KMS-11 (cell line): ENCODE results near the gene MICAL2.

Experiments used
- H2AFZ ChIP-seq: fragments of 200-600 bp; sonication (generic); 2 replicates; pipeline ENCODE4 v1.6.1; 2016; ENCODE audit warnings: antibody characterized with exemption, mixed run types, low read depth
- H3K27ac ChIP-seq: fragments of 200-600 bp; sonication (generic); 2 replicates; pipeline ENCODE4 v1.6.1; 2016; ENCODE audit warnings: mild to moderate bottlenecking, mixed run types
- H3K27me3 ChIP-seq: fragments of 200-600 bp; sonication (generic); 2 replicates; pipeline ENCODE4 v1.6.1; 2017; ENCODE audit warnings: mild to moderate bottlenecking, low read depth, mixed run types, moderate library complexity; ENCODE audit not compliant: insufficient read depth
- H3K36me3 ChIP-seq: fragments of 200-600 bp; sonication (generic); 2 replicates; pipeline ENCODE4 v1.6.1; 2017; ENCODE audit warnings: mild to moderate bottlenecking, mixed run types; ENCODE audit not compliant: insufficient read depth
- H3K4me1 ChIP-seq: fragments of 200-600 bp; sonication (generic); 2 replicates; pipeline ENCODE4 v1.6.1; 2016; ENCODE audit warnings: mild to moderate bottlenecking, low read depth, mixed run types; ENCODE audit not compliant: poor library complexity, severe bottlenecking
- H3K4me2 ChIP-seq: fragments of 200-600 bp; sonication (generic); 2 replicates; pipeline ENCODE4 v1.7.0; 2016; ENCODE audit warnings: mild to moderate bottlenecking, mixed run types
- H3K4me3 ChIP-seq: fragments of 200-600 bp; sonication (generic); IDR thresholded peaks from 2 replicates; pipeline ENCODE4 v1.6.1; 2017; ENCODE audit warnings: low read depth, low read length, mixed read lengths; ENCODE audit not compliant: insufficient read depth
- H3K79me2 ChIP-seq: fragments of 200-600 bp; sonication (generic); 2 replicates; pipeline ENCODE4 v1.6.1; 2016; ENCODE audit warnings: low read depth, mixed run types; ENCODE audit not compliant: insufficient read depth
- H3K9ac ChIP-seq: fragments of 200-600 bp; sonication (generic); 2 replicates; pipeline ENCODE4 v1.6.1; 2016; ENCODE audit warnings: mild to moderate bottlenecking, mixed run types
- H4K20me1 ChIP-seq: fragments of 200-600 bp; sonication (generic); 2 replicates; pipeline ENCODE4 v1.6.1; 2016; ENCODE audit warnings: mild to moderate bottlenecking, mixed run types; ENCODE audit not compliant: insufficient read depth
- CTCF ChIP-seq: fragments of 200-600 bp; sonication (generic); conservative IDR thresholded peaks from 2 replicates; pipeline ENCODE4 v1.6.1; 2017; ENCODE audit warnings: low read depth, mild to moderate bottlenecking, antibody characterized with exemption, low read length, moderate library complexity, mixed read lengths

The MICAL2 gene

GRCh38 chr11:12147827-12148226 lies 37.4 kb downstream of the MICAL2 start:
- Histone ChIP-seq H3K36me3 (no peaks in the 10 kb centered on the region), H3K4me2 (no peak overlapping the region), H4K20me1 (no peaks in the 10 kb centered on the region), H3K4me1 (no peaks in the 10 kb centered on the region), H3K9ac (no peak overlapping the region), H2AFZ (no peak overlapping the region), H3K4me3 (no peak overlapping the region), H3K27me3 (no peaks in the 10 kb centered on the region), H3K27ac (no peak overlapping the region), H3K79me2 (no peaks in the 10 kb centered on the region)
- no peak for TF ChIP-seq CTCF

DNA sequence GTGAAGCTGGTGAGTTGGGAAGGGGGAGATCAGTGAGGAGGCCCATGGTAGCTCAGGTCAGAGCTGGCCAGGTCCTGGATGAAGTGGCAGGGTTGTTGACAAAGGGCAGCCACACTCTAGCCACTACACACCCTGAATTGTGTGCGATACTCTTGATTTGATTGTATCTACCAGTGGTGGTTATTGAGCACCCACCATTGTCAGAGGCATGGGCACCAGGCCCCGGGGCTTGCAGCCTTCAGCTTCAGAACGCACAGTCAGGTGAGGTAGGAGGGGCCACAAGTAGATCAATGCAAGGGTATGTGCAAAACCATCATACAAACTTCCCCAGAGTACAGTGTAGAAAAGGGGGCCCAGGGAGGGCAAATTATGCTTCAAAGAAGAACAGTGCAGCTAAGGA lies 38.1 kb downstream of the MICAL2 start:
- Histone ChIP-seq H3K4me1 (no peaks in the 10 kb centered on the region), H3K27me3 (no peaks in the 10 kb centered on the region), H3K79me2 (no peaks in the 10 kb centered on the region), H3K36me3 (no peaks in the 10 kb centered on the region), H2AFZ (no peak overlapping the region), H3K4me2 (no peak overlapping the region), H3K4me3 (no peak overlapping the region), H4K20me1 (no peaks in the 10 kb centered on the region), H3K27ac (no peak overlapping the region), H3K9ac (no peak overlapping the region)
- TF ChIP-seq CTCF, result no peak

DNA sequence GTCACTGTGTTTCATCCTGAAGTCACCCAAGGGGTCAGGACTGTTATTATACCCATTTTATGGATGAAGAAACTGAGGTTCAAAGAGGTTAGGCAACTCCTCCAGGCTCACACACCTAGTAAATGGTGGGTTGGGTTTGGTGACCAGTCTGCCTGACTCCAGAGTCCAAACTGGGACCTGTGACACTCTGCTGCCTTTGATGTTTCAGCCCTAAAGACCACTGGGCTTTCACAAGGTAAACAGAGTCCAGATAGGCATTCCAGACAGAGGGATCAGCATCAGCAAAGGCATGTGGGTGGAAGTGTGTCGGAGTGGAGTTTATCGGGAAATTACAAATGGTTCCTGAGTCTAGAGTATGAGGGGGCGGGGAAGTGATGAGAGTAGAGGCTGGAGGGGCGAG lies 38.5 kb downstream of the MICAL2 start:
- Histone ChIP-seq H3K4me3 (no peak overlapping the region), H3K36me3 (no peaks in the 10 kb centered on the region), H3K9ac (no peak overlapping the region), H2AFZ (no peak overlapping the region), H3K4me1 (no peaks in the 10 kb centered on the region), H3K27ac (no peak overlapping the region), H3K27me3 (no peaks in the 10 kb centered on the region), H4K20me1 (no peaks in the 10 kb centered on the region), H3K4me2 (no peak overlapping the region), H3K79me2 (no peaks in the 10 kb centered on the region)
- TF ChIP-seq CTCF, result no peak

DNA sequence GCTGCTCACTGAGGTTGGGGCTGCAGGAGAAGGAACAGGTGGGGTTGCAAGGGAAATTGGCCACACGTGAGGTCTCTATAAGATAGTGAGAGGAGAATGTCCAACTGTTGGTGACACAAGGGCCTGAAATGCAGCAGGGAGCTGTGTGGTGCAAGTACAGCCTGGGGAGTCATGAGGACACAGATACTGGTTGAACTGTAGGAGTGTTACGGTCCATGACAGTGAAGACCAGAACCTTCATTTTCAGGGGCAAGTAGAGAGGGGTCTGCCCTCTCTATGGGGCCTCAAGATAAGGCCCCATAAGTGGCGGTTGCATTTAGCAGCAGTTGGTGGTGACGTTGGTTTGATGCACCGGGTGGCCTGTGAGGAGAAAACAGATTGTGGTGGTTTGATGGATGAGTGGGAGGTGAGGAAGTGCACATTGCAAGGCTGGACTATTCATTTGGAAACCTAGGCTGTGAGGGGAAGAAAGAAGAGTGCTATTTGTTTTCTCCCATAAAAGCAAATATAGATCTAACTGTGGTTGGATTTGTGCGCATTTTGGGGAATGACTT lies 39.4 kb downstream of the MICAL2 start:
- no peak for TF ChIP-seq CTCF
- Histone ChIP-seq H3K27me3 (no peaks in the 10 kb centered on the region), H3K4me2 (no peak overlapping the region), H3K4me1 (no peaks in the 10 kb centered on the region), H3K4me3 (no peak overlapping the region), H3K79me2 (no peaks in the 10 kb centered on the region), H3K27ac (no peak overlapping the region), H2AFZ (no peak overlapping the region), H3K9ac (no peak overlapping the region), H3K36me3 (no peaks in the 10 kb centered on the region), H4K20me1 (no peaks in the 10 kb centered on the region)
